Immature natural killer cell (primary cell): ENCODE results near the gene DHH. TPM values are rescaled to one million over a fixed set of nuclear protein-coding genes. Genes with fewer than 3 reads are reported as not detected.

Experiments
- polyA plus RNA-seq, 3 donors: library from polyadenylated mRNA; unstranded; fragments of 300-500 nt; fragmentation: Illumina TruSeq; gene quantifications; one replicate each; pipeline ENCODE4 v1.2.3, GENCODE V29; 2021

DHH gene
- polyA plus RNA-seq, 3 donors from 2014 or later = not detected

Other genes starting within 250 kb of the DHH start
- 10 to 100 TPM; 27.7 to 76.6 (median 37.7) TPM for gene DDX23, start 242.6 kb downstream of the DHH start, polyA plus RNA-seq
- gene RND1, start 228.9 kb downstream of the DHH start, polyA plus RNA-seq = 1 to 10 TPM in 1 of 3 donors, under 1 TPM in 1, not detected in 1; 0.63 to 1.7 TPM
- gene FKBP11, start 169.3 kb downstream of the DHH start, polyA plus RNA-seq = 100 to 1,000 TPM; 195 to 241 (median 226) TPM
- gene ARF3, start 137.3 kb downstream of the DHH start, polyA plus RNA-seq = 10 to 100 TPM; 31.2 to 40.7 (median 37.2) TPM
- gene WNT10B, start 123.1 kb downstream of the DHH start, polyA plus RNA-seq = under 1 TPM in 2 of 3 donors, not detected in 1; 0.45 to 0.68 TPM
- 1 to 10 TPM in 1 of 3 donors, under 1 TPM in 1, not detected in 1; 0.86 to 1.2 TPM for gene WNT1, start 116.5 kb downstream of the DHH start, polyA plus RNA-seq
- gene DDN, start 95.4 kb downstream of the DHH start, polyA plus RNA-seq = not detected
- 10 to 100 TPM; 58.5 to 75.3 (median 69.1) TPM for gene PRKAG1, start 76.0 kb downstream of the DHH start, polyA plus RNA-seq
- 10 to 100 TPM in 1 of 3 donors, 1 to 10 TPM in 2; 1.1 to 29.6 (median 3.8) TPM for gene KMT2D, start 34.0 kb downstream of the DHH start, polyA plus RNA-seq
- 10 to 100 TPM; 11.0 to 22.5 (median 16.5) TPM for gene RHEBL1, start 24.8 kb downstream of the DHH start, polyA plus RNA-seq
- 10 to 100 TPM; 15.9 to 46.0 (median 39.6) TPM for gene LMBR1L, start 16.0 kb upstream of the DHH start, polyA plus RNA-seq
- 100 to 1,000 TPM; 477 to 869 (median 576) TPM for gene TUBA1B, start 36.6 kb upstream of the DHH start, polyA plus RNA-seq
- 100 to 1,000 TPM; 157 to 209 (median 206) TPM for gene TUBA1A, start 94.3 kb upstream of the DHH start, polyA plus RNA-seq
- gene TUBA1C, start 170.3 kb upstream of the DHH start, polyA plus RNA-seq = 10 to 100 TPM; 27.8 to 45.8 (median 42.1) TPM
- not detected for gene PRPH, start 200.3 kb upstream of the DHH start, polyA plus RNA-seq
- gene TROAP, start 228.5 kb upstream of the DHH start, polyA plus RNA-seq = 1 to 10 TPM; 1.9 to 4.1 (median 2.6) TPM
- not detected for gene C1QL4, start 242.4 kb upstream of the DHH start, polyA plus RNA-seq